SK-N-SH treated with all-trans-retinoic acid at 6 μM for 48 hours (cell line): Measurements from ENCODE around the gene PKNOX2.

Source experiments
- ATAC-seq: fragments of 200-7000 bp; cut with Tn5 transposase; 3 replicates; pipeline ENCODE4 v1.9.1; 2020; ENCODE audit warnings: mild to moderate bottlenecking, moderate library complexity
- CREB5 ChIP-seq: fragments of 250-450 bp; sonication (Bioruptor Pico); IDR thresholded peaks from 2 replicates; pipeline ENCODE4 v1.5.1; 2020; ENCODE audit warnings: low read depth, mild to moderate bottlenecking, moderate library complexity
- CSDC2 ChIP-seq: fragments of 250-450 bp; sonication (Bioruptor Pico); IDR thresholded peaks from 2 replicates; pipeline ENCODE4 v1.5.0; 2020; ENCODE audit warnings: mild to moderate bottlenecking, moderate library complexity
- CSRNP3 ChIP-seq: fragments of 250-450 bp; sonication (Bioruptor Pico); IDR thresholded peaks from 2 replicates; pipeline ENCODE4 v1.5.1; 2021; ENCODE audit warnings: mild to moderate bottlenecking, moderate library complexity
- ESRRG ChIP-seq: fragments of 250-450 bp; sonication (Bioruptor Pico); IDR thresholded peaks from 2 replicates; pipeline ENCODE4 v1.6.1; 2021; ENCODE audit warnings: mild to moderate bottlenecking
- GLIS3 ChIP-seq: fragments of 250-450 bp; sonication (Bioruptor Pico); IDR thresholded peaks from 2 replicates; pipeline ENCODE4 v1.5.0; 2020; ENCODE audit warnings: mild to moderate bottlenecking, moderate library complexity
- ISL1 ChIP-seq: fragments of 250-450 bp; sonication (Bioruptor Pico); IDR thresholded peaks from 2 replicates; pipeline ENCODE4 v2.1.2; 2022; ENCODE audit warnings: mild to moderate bottlenecking, moderate library complexity
- OSR1 ChIP-seq: fragments of 250-450 bp; sonication (Bioruptor Pico); IDR thresholded peaks from 2 replicates; pipeline ENCODE4 v1.8.0; 2022; ENCODE audit warnings: moderate library complexity, mild to moderate bottlenecking, inconsistent platforms
- PATZ1 ChIP-seq: fragments of 250-450 bp; sonication (Bioruptor Pico); IDR thresholded peaks from 2 replicates; pipeline ENCODE4 v1.8.0; 2020; ENCODE audit warnings: mild to moderate bottlenecking, moderate library complexity, borderline replicate concordance
- POU6F1 ChIP-seq: fragments of 250-450 bp; sonication (Bioruptor Pico); IDR thresholded peaks from 2 replicates; pipeline ENCODE4 v1.8.0; 2021; ENCODE audit warnings: low read depth, mild to moderate bottlenecking, moderate library complexity, borderline replicate concordance
- PPARA ChIP-seq: fragments of 250-450 bp; sonication (Bioruptor Pico); IDR thresholded peaks from 2 replicates; pipeline ENCODE4 v1.5.0; 2020; ENCODE audit warnings: mild to moderate bottlenecking, borderline replicate concordance
- RARB ChIP-seq: fragments of 250-450 bp; sonication (Bioruptor Pico); IDR thresholded peaks from 2 replicates; pipeline ENCODE4 v1.8.0; 2021; ENCODE audit warnings: mild to moderate bottlenecking, moderate library complexity
- SNAI2 ChIP-seq: fragments of 250-450 bp; sonication (Bioruptor Pico); IDR thresholded peaks from 2 replicates; pipeline ENCODE4 v1.5.0; 2020; ENCODE audit warnings: mild to moderate bottlenecking, moderate library complexity
- TCF4 ChIP-seq: fragments of 250-450 bp; sonication (Bioruptor Pico); IDR thresholded peaks from 2 replicates; pipeline ENCODE4 v1.8.0; 2021; ENCODE audit warnings: mild to moderate bottlenecking, moderate library complexity, borderline replicate concordance
- TOX ChIP-seq: fragments of 250-450 bp; sonication (Bioruptor Pico); IDR thresholded peaks from 2 replicates; pipeline ENCODE4 v1.8.0; 2021; ENCODE audit warnings: mild to moderate bottlenecking, moderate library complexity, borderline replicate concordance
- TSHZ2 ChIP-seq: fragments of 250-450 bp; sonication (Bioruptor Pico); IDR thresholded peaks from 2 replicates; pipeline ENCODE4 v1.5.0; 2020; ENCODE audit warnings: mild to moderate bottlenecking, moderate library complexity
- ZC3H10 ChIP-seq: fragments of 250-450 bp; sonication (Bioruptor Pico); IDR thresholded peaks from 2 replicates; pipeline ENCODE4 v1.5.1; 2021; ENCODE audit warnings: mild to moderate bottlenecking, moderate library complexity
- ZFP3 ChIP-seq: fragments of 250-450 bp; sonication (Bioruptor Pico); IDR thresholded peaks from 2 replicates; pipeline ENCODE4 v1.5.0; 2020; ENCODE audit warnings: mild to moderate bottlenecking, moderate library complexity
- ZFP30 ChIP-seq: fragments of 450-650 bp; formaldehyde crosslinking; IDR thresholded peaks from 2 replicates; pipeline ENCODE4 v1.5.0; 2022; ENCODE audit warnings: mild to moderate bottlenecking, moderate library complexity
- ZNF565 ChIP-seq: fragments of 450-650 bp; formaldehyde crosslinking; conservative IDR thresholded peaks from 2 replicates; pipeline ENCODE4 v1.5.0; 2020; ENCODE audit warnings: low read depth, mild to moderate bottlenecking, moderate library complexity
- ZNF70 ChIP-seq: fragments of 450-650 bp; formaldehyde crosslinking; IDR thresholded peaks from 2 replicates; pipeline ENCODE4 v1.5.0; 2020; ENCODE audit warnings: mild to moderate bottlenecking, moderate library complexity
- ZNF8 ChIP-seq: fragments of 450-650 bp; formaldehyde crosslinking; IDR thresholded peaks from 2 replicates; pipeline ENCODE4 v1.5.0; 2020; ENCODE audit warnings: mild to moderate bottlenecking, moderate library complexity

Gene PKNOX2

GRCh38 chr11:125236072-125236825 is 71.7 kb downstream of the PKNOX2 start:
- no peak for TF ChIP-seq ESRRG (CRISPR knock-in tag)
- TF ChIP-seq CSRNP3 (CRISPR knock-in tag): no peak
- no peak for TF ChIP-seq ZC3H10 (CRISPR knock-in tag)
- no peak for TF ChIP-seq PPARA (CRISPR knock-in tag)
- no peak for TF ChIP-seq RARB (CRISPR knock-in tag)
- no peak for TF ChIP-seq CREB5 (CRISPR knock-in tag)
- no peak for TF ChIP-seq CSDC2 (CRISPR knock-in tag)
- TF ChIP-seq ZNF70: no peak
- no peak for TF ChIP-seq TSHZ2
- TF ChIP-seq ZFP30 (CRISPR knock-in tag): no peak
- TF ChIP-seq ZNF8 (CRISPR knock-in tag): no peak
- no peak for TF ChIP-seq ZFP3 (CRISPR knock-in tag)
- no peak for TF ChIP-seq TCF4 (CRISPR knock-in tag)
- TF ChIP-seq TOX (CRISPR knock-in tag): no peak
- TF ChIP-seq POU6F1 (CRISPR knock-in tag): no peak
- no peak for TF ChIP-seq OSR1
- no peak for ATAC-seq

GRCh38 chr11:125239585-125240560 is 75.3 kb downstream of the PKNOX2 start:
- no peak for ATAC-seq
- TF ChIP-seq GLIS3 (CRISPR knock-in tag): no peak
- TF ChIP-seq SNAI2 (CRISPR knock-in tag): no peak

GRCh38 chr11:125241104-125241503 is 76.6 kb downstream of the PKNOX2 start:
- ATAC-seq: no peak
- TF ChIP-seq TOX (CRISPR knock-in tag): no peak
- no peak for TF ChIP-seq SNAI2 (CRISPR knock-in tag)
- no peak for TF ChIP-seq ZC3H10 (CRISPR knock-in tag)
- TF ChIP-seq ZNF8 (CRISPR knock-in tag): no peak
- TF ChIP-seq ZNF565 (CRISPR knock-in tag): no peak
- TF ChIP-seq PPARA (CRISPR knock-in tag): no peak
- TF ChIP-seq ZFP3 (CRISPR knock-in tag): no peak
- no peak for TF ChIP-seq CSDC2 (CRISPR knock-in tag)
- TF ChIP-seq TSHZ2: no peak
- TF ChIP-seq TCF4 (CRISPR knock-in tag): no peak
- TF ChIP-seq ISL1 (CRISPR knock-in tag): no peak
- no peak for TF ChIP-seq ZNF70
- TF ChIP-seq GLIS3 (CRISPR knock-in tag): no peak
- no peak for TF ChIP-seq OSR1
- no peak for TF ChIP-seq PATZ1
- TF ChIP-seq CREB5 (CRISPR knock-in tag): no peak
